ENCODE results near the gene MMP21.

GRCh38 chr10:125772112-125772863, 3.3 kb downstream of the MMP21 start:
- TF ChIP-seq CTCF (IDR thresholded peaks at IDR 0.05), result no peak
- no peak for TF ChIP-seq POLR2A (IDR thresholded peaks at IDR 0.05)
